PFSK-1 (cell line): Measurements from ENCODE around the gene MSL1.

ENCODE experiments used
- POLR2AphosphoS5 ChIP-seq: IDR thresholded peaks from 2 replicates; pipeline ENCODE4 v1.6.1; 2012; ENCODE audit warnings: low read depth, mild to moderate bottlenecking, control low read depth, low read length, moderate library complexity
- REST ChIP-seq, 2 experiments: IDR thresholded peaks; 2 replicates each; pipeline versions ENCODE4 v1.6.1 to v1.8.0; 2011 to 2012; ENCODE audit warnings: low read depth in 2 of 2, low read length in 2 of 2, control low read depth in 1 of 2, inconsistent platforms in 1 of 2, mild to moderate bottlenecking in 1 of 2, moderate library complexity in 1 of 2; ENCODE audit not compliant: insufficient read depth in 1 of 2

- no peak for TF ChIP-seq POLR2AphosphoS5
- TF ChIP-seq REST (IDR thresholded peaks at IDR 0.05; ENCODE audit: insufficient read depth in 1 of 2, low read depth in 2 of 2, low read length in 2 of 2): no peak
Observed at GRCh38 chr17:40072040-40072734, 49.6 kb upstream of the MSL1 start.
